GM19455 (cell line): Measurements from ENCODE around the gene NXN.

Experiments
- ATAC-seq: cut with Tn5 transposase; IDR thresholded peaks from one replicate; pipeline ENCODE4 v1.9.1; 2021; ENCODE audit not compliant: unreplicated experiment

NXN gene

DNA sequence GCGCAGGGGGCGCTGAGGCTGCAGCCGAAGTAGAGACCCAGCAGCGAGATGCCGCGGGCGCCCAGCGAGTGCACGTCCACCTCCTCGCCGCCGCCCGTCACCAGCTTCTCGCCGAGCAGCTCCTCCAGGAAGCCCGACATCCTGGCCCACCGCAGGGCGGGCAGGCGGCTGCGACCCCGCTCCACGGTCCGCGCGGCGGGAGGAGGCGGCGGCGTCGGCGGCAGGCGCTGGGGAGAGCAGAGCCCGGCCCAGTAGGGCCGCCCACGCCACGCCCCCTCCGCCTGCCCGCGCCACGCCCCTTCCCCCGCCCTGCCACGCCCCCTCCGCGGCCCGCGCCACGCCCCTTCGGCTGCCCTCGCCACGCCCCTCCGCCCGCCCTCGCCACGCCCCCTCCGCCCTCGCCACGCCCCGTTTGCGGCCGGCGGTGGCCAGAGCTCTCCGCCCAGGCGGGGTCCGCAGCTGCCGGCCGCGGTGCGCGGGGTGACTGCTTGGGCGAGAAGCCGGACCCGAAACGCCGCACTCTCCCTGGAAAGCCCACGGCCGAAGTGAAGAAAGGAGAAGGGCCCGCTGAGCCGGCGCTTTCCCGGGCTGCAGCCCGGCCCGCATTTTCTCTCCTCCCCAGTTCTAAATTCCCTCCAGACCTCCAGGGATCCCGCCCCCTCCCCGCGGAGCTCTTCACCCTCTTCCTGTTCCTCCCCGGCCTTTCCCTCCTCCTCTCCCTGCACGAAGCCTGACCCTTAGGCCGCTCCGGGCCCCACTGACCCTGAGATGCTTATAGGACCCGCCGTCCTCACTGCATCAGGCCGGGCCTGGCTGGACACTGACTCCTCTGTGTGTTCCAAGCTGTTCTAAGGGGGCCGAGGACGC is at the start of gene NXN:
Gene NXN (minus strand): TSS at position 238 of the 867 bp plus-strand sequence.
- ATAC-seq, result peak; percentile 69

DNA sequence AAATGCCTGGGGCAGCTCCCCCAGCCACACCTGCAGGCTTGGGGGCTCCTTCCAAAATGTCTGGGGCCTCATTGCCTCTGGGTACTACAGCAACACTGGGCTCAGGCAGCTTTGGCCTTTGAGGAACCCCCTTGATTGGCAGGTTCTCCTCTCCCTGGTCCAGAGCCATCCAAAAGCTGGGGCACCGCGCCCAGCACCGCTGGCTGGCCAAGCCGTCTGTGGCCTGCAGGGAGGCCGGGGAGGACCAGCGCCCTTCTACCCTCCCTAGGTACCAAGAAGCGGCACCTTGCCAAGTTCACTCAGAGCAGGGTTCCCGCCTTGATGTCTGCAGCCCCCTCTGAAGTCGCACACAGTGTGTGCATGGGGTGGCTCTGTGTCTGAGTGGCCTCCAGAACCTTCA is 47.5 kb upstream of the NXN start:
- ATAC-seq, result no peak

DNA sequence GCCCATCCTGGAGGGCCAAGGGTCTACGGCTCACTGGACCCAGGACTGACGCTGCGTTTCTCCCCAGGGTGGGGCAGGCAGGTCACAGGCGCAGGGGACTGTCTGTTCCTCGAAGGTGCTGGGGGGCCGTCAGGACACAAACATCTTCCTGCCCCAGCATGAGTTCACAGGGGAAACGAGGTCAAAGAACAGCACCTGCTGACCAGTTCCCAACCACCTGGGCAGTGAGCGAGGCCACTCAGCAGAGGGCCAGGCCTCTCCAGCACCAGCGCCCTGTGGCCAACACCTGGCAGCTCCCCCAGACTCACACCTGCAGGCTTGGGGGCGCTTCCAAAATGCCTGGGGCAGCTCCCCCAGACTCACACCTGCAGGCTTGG is 47.0 kb upstream of the NXN start:
- ATAC-seq, result no peak

DNA sequence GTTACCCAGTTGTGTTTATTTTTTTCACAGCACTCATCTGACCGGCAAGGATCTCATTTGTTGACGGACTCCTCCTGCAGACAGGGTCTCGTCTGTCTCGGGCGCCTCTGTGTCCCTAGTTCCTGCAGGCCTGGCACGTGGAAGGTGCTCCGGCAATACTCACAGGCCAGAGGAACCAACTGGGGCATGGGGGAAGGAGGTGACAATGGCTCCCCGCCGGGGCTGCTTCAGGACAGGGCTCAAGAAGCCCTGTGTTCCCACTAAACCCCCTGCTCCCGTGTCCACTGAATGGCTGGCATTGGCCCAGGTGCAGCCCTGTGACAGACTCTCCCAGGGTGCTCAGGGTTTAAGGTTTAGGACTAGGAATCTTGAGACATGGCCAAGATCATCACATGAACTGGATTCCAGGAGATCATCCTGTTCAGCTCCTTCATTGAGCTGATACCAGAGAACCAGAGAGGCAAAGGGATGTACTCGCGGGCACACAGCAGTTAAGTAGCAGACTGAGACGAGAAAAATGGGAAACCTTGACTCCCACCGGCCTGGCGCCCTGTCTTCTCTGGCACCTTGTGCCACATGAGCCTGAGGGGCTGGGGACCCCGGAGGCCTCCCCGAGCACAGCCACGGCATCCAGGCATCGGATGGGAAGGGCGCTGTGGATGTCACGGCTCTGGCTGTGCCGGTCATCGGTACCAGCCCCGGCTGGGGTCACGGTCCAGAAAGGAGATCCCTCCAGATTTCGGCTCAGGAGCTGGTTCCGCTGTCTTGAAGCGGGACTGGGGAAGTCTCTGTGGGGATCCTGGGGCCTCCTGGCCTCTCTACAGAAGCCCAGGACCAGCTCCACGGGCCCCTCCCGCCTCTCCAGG is 46.4 kb upstream of the NXN start:
- ATAC-seq, result no peak

DNA sequence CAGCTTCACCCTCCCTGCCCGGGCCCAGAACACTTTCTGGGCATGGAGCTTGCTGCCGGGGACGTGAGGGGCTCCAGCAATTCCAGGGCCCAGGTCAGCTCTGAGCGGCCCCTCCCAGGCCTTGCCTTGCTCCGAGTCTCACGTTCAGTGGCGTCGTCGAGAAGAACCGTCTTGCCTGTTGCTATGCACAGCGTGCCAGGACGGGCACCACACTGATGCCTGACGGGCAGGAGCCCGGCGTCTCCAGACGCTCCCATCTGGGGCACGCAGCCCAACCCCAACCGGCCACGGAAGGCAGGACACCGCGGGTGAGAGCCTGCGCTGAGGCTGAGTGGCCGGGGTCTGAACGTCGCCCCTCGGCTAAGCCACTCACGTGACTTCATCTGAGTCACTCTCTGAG is 44.5 kb upstream of the NXN start:
- ATAC-seq, result no peak

DNA sequence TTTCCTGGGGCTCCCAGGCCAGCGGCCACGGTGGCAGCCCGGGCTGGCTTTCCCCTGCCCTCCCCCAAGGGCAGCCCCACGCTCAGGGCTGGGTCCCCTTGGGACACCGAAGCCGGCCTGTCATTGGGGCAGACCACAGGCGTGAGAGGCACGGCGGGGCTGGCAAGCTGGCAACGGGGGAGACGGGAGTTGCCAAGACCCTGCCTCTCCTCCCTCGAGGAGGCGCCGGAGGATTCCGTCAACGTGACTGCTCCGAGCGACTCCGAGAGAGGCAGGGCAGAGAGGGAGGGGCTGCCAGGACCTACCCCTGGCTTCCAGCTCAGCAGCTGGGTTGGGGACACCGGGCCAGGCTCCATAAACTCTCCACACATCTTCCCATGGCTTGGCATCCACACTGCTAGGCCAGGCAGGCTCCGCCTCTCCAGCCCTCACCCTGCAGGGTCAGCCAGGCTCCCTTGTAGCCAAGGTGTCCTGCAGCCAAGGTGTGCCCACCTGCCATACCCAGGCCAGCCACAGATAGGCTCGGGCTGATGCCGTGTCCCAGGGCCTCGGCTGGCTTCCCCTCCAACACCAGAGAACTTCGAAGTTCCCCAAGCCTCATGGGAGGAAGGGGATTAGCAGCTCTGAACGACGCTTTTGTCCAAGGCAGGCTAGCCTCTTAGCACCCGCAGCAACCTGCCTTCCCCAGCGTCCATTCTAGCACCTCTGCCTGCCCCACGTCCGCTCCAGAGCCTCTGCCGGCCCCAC is 42.9 kb upstream of the NXN start:
- no peak for ATAC-seq

DNA sequence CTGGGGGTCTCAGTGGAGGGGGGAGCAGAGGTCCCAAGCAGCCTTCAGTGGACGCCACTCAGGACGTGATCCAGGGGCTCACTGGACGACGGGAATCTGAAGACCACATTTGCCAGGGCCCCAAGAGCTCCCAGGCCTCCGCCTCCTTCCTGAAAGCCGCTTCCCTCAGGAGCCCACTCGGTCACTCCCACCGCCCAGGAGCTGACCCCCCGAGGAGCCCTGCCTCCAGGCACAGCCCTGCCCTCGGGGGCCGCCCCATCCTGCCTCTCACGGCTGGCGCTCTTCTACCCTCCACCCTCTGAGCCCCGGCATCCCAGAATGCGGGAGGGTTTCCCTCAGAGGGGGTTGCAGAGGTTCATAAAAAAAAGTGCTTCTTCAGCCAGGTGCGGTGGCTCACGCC is 41.6 kb upstream of the NXN start:
- no peak for ATAC-seq

DNA sequence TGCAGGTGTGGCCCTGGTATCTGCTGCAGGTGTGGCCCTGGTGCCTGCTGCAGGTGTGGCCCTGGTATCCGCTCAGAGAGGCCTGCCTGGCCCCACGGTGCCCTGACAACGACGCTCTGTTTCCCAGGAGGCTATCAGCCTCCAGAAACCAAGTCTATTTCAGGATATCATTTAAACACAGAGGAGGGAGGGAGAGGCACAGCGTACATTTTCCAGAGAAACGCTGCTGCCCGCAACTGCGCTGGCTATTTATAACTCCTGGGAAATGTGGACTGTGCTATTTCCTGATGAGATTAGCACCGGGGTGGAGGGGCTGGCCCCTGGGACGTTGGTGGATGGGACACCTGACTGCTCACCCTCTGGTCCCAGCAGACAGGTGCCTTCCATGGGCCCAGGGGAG is 39.9 kb upstream of the NXN start:
- no peak for ATAC-seq

DNA sequence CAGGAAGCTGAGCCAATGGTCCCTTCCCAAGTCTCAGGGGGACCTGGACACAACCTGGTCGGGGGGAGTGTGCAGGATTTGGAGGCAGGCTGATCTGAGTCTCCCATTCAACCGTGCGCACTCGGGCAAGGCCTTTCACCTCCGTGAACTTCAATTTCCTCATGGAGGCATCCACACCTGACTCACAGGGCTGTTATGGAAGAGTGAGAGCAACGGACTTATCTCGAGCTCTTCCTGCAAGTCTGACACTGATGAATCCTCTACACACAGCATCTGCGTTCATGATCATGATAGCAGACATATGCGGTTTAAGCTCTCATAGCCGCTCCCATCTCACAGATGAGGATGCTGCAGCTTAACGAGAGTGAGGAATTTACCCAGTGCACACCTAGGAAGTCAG is 39.0 kb upstream of the NXN start:
- no peak for ATAC-seq

DNA sequence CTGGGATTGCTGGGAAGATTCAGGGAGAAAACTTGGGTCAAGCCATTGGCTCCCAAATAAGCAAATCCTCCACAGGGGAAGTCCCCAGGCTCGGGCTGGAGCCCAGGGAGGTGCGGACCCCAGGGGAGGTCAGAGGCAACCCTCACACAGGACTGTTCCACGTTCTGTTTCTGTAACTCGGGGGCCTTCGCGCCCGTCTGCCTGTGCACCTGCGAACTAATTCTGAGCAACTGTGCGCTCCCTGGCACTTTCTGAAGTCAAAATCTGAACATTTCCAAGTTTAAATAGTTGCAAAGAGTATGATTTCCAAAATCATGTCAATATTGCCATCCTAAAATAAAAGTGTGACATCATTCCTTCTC is 34.1 kb upstream of the NXN start:
- ATAC-seq, result no peak

DNA sequence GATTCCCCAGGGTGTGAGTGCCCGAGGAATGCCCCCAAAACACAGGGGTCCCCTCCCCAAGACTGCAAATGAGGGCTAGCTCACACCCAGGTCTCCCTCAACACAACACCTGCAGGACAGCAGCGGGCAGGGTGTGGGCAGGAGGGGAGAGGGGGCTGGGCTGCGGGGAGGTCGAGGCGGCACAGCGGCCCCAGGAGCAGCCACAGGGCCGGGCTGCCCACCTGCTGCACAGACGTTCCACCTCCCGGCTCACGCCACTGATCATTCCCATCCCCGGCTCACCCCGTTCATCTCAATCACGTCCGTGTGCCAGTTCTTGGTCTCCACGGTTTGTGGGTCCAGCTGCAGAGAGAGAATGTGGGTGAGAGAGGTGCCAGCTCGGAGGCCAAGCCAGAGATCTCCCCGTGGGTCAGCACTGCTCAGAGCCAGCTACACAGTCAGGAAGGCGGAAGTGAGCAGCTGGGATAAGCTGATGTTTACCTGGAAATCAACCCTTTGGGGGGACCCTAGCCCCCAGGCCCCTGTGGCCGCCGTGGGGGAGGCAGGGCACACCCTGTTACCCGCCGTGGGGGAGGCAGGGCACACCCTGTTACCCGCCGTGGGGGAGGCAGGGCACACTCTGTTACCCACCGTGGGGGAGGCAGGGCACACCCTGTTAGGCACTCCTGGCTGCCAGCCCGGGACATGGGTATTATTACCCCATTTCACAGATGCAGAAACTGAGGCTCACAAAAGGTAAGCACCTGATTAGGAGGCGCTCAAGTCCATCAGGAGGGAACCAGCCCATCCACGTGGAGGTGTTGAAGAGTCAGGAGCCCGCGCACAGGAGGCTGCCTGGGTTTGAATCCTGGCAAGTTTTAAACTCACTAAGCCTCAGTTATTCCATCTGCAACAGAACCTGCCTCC is 33.5 kb upstream of the NXN start:
- no peak for ATAC-seq

DNA sequence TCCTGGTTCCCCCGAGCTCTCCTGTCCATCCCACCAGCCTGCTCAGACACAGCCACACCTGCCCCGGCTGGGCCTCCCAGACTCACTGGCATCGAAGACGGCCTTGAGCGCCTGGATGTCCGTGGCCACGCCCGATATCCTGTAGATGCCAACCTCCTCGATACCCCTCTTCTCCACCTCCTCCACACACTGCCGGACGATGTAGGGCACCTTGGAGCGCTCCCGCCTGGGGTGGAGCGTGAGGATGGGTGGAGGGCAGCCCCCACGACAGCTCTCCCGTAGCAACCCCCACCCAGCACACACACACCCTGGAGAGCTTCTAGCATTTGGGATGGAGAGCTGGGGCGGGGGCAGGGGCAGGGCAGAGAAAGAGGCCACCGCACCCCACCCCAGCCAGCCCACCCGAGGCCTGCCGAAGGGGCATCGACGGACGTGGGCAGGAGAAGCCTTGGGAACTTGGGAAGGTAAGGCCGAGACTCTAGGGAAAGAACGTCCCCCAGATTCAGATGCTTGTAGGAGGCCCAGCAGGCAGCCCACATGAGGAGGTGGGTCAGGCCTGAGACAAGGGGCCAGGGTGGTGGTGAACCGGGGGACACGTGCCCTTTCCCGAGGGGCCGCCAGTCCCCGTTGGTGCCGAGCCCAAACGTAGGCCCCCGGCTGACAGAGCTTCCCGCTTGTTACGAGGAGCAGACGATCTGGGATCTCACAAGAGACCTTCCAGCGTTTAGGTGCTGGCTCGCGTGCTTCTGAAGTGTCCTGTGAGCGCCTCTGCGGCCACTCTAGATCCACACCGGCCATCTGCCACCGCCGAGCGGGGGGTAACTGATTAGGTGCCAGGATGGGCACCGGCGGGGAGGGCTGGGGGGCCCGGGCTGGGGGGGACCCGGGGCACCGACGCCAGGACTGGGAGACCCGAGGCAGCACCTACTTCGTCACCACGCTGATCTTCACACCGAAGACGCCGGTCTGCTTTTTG is 32.5 kb upstream of the NXN start:
- ATAC-seq, result no peak

DNA sequence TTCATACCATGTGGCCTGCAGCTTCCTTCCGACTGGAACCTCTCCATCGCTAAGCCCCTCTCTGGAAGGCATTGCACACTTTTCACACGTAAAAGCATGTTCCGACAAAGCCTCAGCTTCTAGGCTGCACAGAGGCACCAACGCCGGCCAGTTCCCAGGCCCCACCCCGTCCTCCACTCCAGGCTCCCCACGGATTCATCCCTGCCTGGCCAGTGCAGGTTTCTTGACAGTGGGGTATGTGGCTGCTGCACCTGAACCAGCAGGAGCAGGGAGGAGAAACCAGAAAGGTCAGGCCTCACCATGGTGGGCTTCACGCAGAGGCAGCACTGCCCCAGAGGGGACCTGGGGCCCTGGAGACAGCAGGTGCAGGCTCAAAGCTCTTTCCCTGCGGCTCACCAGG is 31.6 kb upstream of the NXN start:
- no peak for ATAC-seq

DNA sequence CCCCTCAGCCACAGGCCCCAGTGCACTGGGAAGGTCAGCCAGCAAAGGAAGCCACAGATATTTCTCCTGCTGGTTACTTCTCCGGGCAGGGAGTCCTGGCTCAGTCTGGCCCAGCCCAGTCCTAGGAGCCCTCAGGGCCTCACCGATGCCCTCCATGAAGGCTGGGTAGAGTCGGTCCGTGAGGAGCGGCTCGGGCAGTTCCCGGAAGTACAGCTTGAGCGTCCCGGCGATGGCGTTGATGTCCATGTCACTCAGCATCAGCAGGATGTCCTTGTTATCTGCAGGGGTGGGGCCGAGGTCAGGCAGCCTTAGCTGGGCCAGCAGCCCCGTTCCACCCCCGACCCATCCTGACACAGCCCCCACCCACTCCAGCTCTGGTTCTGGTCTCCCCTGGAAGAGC is 31.0 kb upstream of the NXN start:
- ATAC-seq, result no peak

DNA sequence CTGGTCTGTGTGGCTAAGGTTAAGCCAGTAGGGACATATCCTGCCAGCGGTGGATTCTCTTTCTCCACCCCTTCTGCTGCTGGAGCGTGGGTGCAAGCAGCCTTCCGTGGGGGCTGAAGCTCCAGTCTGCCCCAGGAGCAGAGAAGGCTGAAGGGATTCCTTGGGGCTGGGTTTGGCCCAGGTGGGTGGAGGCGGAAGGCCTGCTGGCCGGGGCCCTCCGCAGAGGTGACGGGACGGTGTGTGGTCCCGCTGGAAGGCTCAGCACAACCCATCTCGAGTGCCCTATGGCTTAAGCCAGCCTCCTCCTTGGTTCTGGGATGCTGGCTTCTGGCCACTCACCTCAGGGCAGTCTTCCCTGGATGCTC is 30.5 kb upstream of the NXN start:
- no peak for ATAC-seq

DNA sequence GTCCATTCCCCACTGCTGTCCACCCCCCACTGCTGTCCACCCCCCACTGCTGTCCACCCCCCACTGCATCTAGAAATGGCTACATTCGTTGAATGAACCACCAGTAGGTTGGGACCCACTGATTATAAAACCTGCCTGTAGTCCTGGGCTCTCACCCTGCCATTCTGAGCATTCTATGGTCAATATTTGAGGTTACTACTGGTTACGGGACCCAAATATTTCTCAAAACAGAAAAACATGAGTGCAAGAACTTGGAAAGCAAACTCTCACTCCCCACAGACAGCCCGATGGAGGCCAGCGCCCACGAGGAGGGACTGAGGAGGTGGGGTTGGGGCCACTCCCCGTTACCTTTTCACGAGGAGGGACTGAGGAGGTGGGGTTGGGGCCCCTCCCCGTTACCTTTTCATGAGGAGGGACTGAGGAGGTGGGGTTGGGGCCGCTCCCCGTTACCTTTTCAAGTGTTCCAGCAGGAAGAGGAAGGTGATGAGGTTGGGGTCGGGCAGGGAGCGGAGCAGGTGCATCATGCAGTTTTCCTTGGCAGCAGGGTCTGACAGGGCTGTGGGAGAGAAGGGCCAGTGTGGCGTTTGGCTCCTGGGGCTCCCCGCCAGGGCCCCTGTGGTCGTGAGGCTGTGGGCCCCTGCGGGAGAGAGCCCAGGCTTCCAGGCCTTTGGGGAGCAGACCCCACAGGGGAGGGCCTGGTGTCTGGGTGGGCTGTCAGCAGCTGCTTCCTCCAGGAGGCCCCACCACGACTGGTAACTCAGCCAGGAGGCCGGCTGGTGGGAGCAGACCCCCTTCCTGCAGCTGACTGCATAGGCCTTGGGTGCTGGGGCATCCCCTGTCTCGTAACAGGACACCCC is 29.9 kb upstream of the NXN start:
- no peak for ATAC-seq

DNA sequence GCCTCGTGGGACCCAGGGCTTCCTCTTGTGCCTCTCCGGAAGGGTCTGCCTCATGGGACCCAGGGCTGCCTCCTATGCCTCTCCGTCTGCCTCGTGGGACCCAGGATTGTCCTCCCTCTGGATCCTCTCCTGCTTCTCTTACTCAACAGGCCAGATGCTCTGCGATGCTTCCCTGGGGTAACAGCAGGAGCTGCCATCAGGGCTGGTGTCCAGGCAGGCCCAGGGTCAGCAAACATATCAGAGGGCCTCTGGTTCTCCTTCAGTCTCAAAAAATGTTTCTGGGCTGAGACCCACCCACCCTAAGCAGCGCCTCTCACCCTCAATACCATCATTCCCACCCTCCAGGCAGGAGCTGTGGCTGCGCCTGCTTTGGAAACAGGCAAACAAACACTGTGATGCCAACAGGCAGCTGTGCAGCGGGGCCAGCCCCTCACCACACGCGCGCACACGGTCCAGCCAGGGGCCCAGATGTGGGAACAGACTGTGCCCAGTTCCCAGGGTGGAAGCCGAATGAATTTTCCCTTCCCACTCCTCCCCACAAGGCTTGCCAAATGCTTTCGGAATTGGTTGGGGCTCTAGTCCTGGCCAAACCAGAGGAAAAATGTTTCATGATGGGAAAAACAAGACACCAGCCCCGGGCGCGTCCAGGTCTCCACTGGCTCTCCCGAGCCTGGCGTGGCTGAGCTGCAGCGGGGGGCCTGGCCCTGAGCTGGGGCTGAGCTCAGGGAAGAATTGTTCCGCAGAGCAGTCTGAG is 28.6 kb upstream of the NXN start:
- no peak for ATAC-seq
